Endothelial cell (in vitro differentiated cells): ENCODE data around the gene OGFOD2. TPM values are rescaled to one million over a fixed set of nuclear protein-coding genes. Genes with fewer than 3 reads are reported as not detected.

Experiments used
- DNase-seq: peaks from one replicate; pipeline ENCODE4 v3.0.0; 2021; ENCODE audit warnings: low spot score
- H3K27ac Mint-ChIP-seq: one replicate; pipeline ENCODE4 v1.8.0; 2021; ENCODE audit warnings: mixed read lengths, inconsistent platforms; ENCODE audit not compliant: unreplicated experiment
- H3K27me3 Mint-ChIP-seq: one replicate; pipeline ENCODE4 v1.8.0; 2021; ENCODE audit warnings: mild to moderate bottlenecking, moderate library complexity, mixed read lengths, inconsistent platforms; ENCODE audit not compliant: unreplicated experiment
- H3K36me3 Mint-ChIP-seq: one replicate; pipeline ENCODE4 v1.8.0; 2021; ENCODE audit warnings: mild to moderate bottlenecking, low read depth, mixed read lengths, inconsistent platforms; ENCODE audit not compliant: unreplicated experiment
- H3K4me1 Mint-ChIP-seq: one replicate; pipeline ENCODE4 v1.8.0; 2021; ENCODE audit warnings: mild to moderate bottlenecking, mixed read lengths, inconsistent platforms; ENCODE audit not compliant: unreplicated experiment
- H3K4me3 Mint-ChIP-seq: one replicate; pipeline ENCODE4 v1.8.0; 2021; ENCODE audit warnings: mild to moderate bottlenecking, mixed read lengths, inconsistent platforms; ENCODE audit not compliant: unreplicated experiment
- H3K9me3 Mint-ChIP-seq: one replicate; pipeline ENCODE4 v1.8.0; 2021; ENCODE audit warnings: mixed read lengths, inconsistent platforms; ENCODE audit not compliant: unreplicated experiment
- CTCF ChIP-seq: fragments of 200-600 bp; sonication (generic); IDR thresholded peaks from one replicate; pipeline ENCODE4 v1.5.0; 2021; ENCODE audit warnings: antibody characterized with exemption; ENCODE audit not compliant: unreplicated experiment
- total RNA-seq: library from RNA; stranded (reverse); fragmentation: NEBNext Ultra II Directional; extraction: Animal tissue kit (Norgen Biotek cat#: 25700); gene quantifications from one replicate; pipeline ENCODE4 v1.2.1, GENCODE V29; 2021; ENCODE audit not compliant: unreplicated experiment

OGFOD2 gene
- total RNA-seq, 1 donor from 2014 or later = 10.4 TPM

GRCh38 chr12:122989225-122989839, 14.3 kb downstream of the OGFOD2 start:
- H3K27ac Mint-ChIP-seq = no peak overlapping the region
- H3K4me1 Mint-ChIP-seq = peaks cover 4% of the 10 kb centered on the region
- peaks cover 7% of the 10 kb centered on the region for H3K36me3 Mint-ChIP-seq
- no peak for TF ChIP-seq CTCF
- no peaks in the 10 kb centered on the region for H3K9me3 Mint-ChIP-seq
- H3K27me3 Mint-ChIP-seq = peaks cover 2% of the 10 kb centered on the region
- H3K4me3 Mint-ChIP-seq = no peak overlapping the region
- no peak for DNase-seq

GRCh38 chr12:122989874-122990419, 14.9 kb downstream of the OGFOD2 start:
- H3K9me3 Mint-ChIP-seq = no peaks in the 10 kb centered on the region
- H3K36me3 Mint-ChIP-seq = peaks cover 3% of the 10 kb centered on the region
- H3K4me3 Mint-ChIP-seq = no peak overlapping the region
- no peak overlapping the region for H3K27ac Mint-ChIP-seq
- H3K4me1 Mint-ChIP-seq = no peaks in the 10 kb centered on the region
- DNase-seq = no peak
- no peak for TF ChIP-seq CTCF
- H3K27me3 Mint-ChIP-seq = no peaks in the 10 kb centered on the region

- no peak overlapping the region for H3K4me3 Mint-ChIP-seq
- no peak overlapping the region for H3K27ac Mint-ChIP-seq
- H3K9me3 Mint-ChIP-seq = no peaks in the 10 kb centered on the region
- H3K4me1 Mint-ChIP-seq = no peaks in the 10 kb centered on the region
- no peak for DNase-seq
- H3K27me3 Mint-ChIP-seq = no peaks in the 10 kb centered on the region
- no peaks in the 10 kb centered on the region for H3K36me3 Mint-ChIP-seq
- TF ChIP-seq CTCF = no peak
Measured at GRCh38 chr12:122990561-122990960, 15.5 kb downstream of the OGFOD2 start.

GRCh38 chr12:122990961-122991622, 16.0 kb downstream of the OGFOD2 start:
- Mint-ChIP-seq H3K9me3 (no peaks in the 10 kb centered on the region), H3K4me1 (no peaks in the 10 kb centered on the region), H3K36me3 (no peaks in the 10 kb centered on the region), H3K27ac (no peak overlapping the region), H3K4me3 (no peak overlapping the region), H3K27me3 (no peaks in the 10 kb centered on the region)
- DNase-seq = no peak
- no peak for TF ChIP-seq CTCF

GRCh38 chr12:122991623-122992275, 16.7 kb downstream of the OGFOD2 start:
- TF ChIP-seq CTCF = no peak
- H3K4me1 Mint-ChIP-seq = no peaks in the 10 kb centered on the region
- no peak for DNase-seq
- H3K27ac Mint-ChIP-seq = no peak overlapping the region
- no peaks in the 10 kb centered on the region for H3K9me3 Mint-ChIP-seq
- no peaks in the 10 kb centered on the region for H3K36me3 Mint-ChIP-seq
- no peaks in the 10 kb centered on the region for H3K27me3 Mint-ChIP-seq
- H3K4me3 Mint-ChIP-seq = no peak overlapping the region
